Measurements from ENCODE around the gene LRRC4C.

The LRRC4C gene

DNA sequence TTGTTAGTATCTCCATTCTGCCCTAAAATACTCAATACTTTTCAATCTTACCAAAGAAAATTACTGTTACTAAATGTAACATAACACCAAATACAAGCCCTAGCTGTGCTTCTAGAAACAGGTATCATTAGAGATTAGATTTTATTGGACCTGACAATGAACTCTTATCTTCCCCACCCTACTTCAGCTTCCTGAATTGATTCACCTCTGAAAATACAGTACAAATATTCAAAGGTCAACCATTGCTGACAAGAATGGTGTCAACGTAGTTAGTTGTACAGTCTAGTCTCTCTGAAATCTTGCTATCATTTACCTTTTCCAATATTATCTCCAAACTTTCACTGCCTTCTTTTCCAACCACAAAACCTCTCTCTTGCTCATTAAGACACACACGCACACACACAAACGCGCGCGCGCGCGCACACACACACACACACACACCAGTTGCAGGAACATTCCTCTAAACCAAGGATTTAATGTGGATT lies 22.4 kb downstream of the LRRC4C start:
- H4K20me1 ChIP-seq (ENCODE audit: insufficient read depth, low read length) = no peaks in the 10 kb centered on the region
- H3K27ac ChIP-seq (ENCODE audit: low read depth, low read length, poor library complexity, severe bottlenecking) = no peak overlapping the region
- no peak overlapping the region for H3K9ac ChIP-seq (ENCODE audit: low read length)
- TF ChIP-seq, protein P1, sequence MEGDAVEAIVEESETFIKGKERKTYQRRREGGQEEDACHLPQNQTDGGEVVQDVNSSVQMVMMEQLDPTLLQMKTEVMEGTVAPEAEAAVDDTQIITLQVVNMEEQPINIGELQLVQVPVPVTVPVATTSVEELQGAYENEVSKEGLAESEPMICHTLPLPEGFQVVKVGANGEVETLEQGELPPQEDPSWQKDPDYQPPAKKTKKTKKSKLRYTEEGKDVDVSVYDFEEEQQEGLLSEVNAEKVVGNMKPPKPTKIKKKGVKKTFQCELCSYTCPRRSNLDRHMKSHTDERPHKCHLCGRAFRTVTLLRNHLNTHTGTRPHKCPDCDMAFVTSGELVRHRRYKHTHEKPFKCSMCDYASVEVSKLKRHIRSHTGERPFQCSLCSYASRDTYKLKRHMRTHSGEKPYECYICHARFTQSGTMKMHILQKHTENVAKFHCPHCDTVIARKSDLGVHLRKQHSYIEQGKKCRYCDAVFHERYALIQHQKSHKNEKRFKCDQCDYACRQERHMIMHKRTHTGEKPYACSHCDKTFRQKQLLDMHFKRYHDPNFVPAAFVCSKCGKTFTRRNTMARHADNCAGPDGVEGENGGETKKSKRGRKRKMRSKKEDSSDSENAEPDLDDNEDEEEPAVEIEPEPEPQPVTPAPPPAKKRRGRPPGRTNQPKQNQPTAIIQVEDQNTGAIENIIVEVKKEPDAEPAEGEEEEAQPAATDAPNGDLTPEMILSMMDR (IDR thresholded peaks at IDR 0.05; ENCODE audit: low read length) = no peak
- no peak for TF ChIP-seq EZH2 (IDR thresholded peaks at IDR 0.05; ENCODE audit: borderline replicate concordance, low read length)
- H3K9me3 ChIP-seq (ENCODE audit: low read length) = no peaks in the 10 kb centered on the region
- H3K4me3 ChIP-seq (ENCODE audit: low read depth, low read length, poor library complexity, severe bottlenecking) = no peak overlapping the region
- no peaks in the 10 kb centered on the region for H3K79me2 ChIP-seq (ENCODE audit: insufficient read depth, low read length)
- no peak overlapping the region for H3K4me2 ChIP-seq (ENCODE audit: low read length)
- H2AFZ ChIP-seq (ENCODE audit: low read length) = no peak overlapping the region
- H3F3A ChIP-seq (ENCODE audit: insufficient read depth, low read length) = no peaks in the 10 kb centered on the region
- no peaks in the 10 kb centered on the region for H3K9me2 ChIP-seq (ENCODE audit: low read depth, low read length)
- no peaks in the 10 kb centered on the region for H3K4me1 ChIP-seq (ENCODE audit: insufficient read depth, low read length, severe bottlenecking)
- H3K36me3 ChIP-seq (ENCODE audit: insufficient read depth, low read length) = no peaks in the 10 kb centered on the region
- no peaks in the 10 kb centered on the region for H3K27me3 ChIP-seq (ENCODE audit: insufficient read depth, low read length)

DNA sequence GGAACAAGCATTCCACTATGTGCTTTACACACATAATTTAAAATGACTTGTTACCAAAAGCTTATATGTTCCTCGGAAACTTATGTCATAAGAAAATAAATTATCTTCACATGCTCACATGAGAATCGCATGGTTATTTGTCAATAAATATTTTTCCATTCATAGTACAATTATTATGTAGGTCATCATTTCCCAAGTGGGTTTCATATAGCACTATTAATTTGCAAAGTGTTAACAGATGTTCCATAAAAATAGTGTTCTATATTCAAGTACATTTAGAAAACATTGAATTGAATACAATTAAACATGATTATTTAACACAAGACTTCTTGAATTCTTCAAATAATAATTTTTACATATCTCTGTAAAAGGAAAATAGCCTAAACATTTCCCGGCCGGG lies 23.9 kb downstream of the LRRC4C start:
- H3K27me3 ChIP-seq (ENCODE audit: insufficient read depth, low read length) = no peaks in the 10 kb centered on the region
- no peaks in the 10 kb centered on the region for H3K9me2 ChIP-seq (ENCODE audit: low read depth, low read length)
- TF ChIP-seq, protein P1 (IDR thresholded peaks at IDR 0.05; ENCODE audit: low read length) = no peak
- no peak for TF ChIP-seq EZH2 (IDR thresholded peaks at IDR 0.05; ENCODE audit: borderline replicate concordance, low read length)
- no peak overlapping the region for H2AFZ ChIP-seq (ENCODE audit: low read length)
- no peaks in the 10 kb centered on the region for H3K4me1 ChIP-seq (ENCODE audit: insufficient read depth, low read length, severe bottlenecking)
- H3K79me2 ChIP-seq (ENCODE audit: insufficient read depth, low read length) = no peaks in the 10 kb centered on the region
- no peaks in the 10 kb centered on the region for H3K36me3 ChIP-seq (ENCODE audit: insufficient read depth, low read length)
- no peak overlapping the region for H3K27ac ChIP-seq (ENCODE audit: low read depth, low read length, poor library complexity, severe bottlenecking)
- H3K4me3 ChIP-seq (ENCODE audit: low read depth, low read length, poor library complexity, severe bottlenecking) = no peak overlapping the region
- H3F3A ChIP-seq (ENCODE audit: insufficient read depth, low read length) = no peaks in the 10 kb centered on the region
- H3K9ac ChIP-seq (ENCODE audit: low read length) = no peak overlapping the region
- H3K9me3 ChIP-seq (ENCODE audit: low read length) = no peaks in the 10 kb centered on the region
- H4K20me1 ChIP-seq (ENCODE audit: insufficient read depth, low read length) = no peaks in the 10 kb centered on the region
- H3K4me2 ChIP-seq (ENCODE audit: low read length) = no peak overlapping the region

DNA sequence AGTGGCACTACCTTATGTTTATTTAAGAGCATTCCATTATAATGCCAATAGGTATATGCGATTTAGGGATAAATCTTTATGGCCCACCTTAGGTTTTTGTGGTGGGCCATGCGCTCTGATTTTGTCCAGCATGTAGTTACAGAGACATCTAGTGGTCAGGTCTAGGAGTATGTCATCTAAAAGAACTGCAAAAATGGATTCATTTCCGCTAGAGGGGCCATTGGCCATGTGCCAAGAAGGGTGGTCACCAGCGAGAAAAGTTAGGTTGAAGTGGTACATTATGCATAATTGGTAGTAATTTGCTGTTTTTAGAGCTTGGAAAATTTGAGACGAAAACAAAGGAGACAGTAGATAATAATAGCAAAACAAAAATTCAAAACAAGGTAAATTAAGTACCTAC lies 27.7 kb downstream of the LRRC4C start:
- Histone ChIP-seq H3K4me1 (ENCODE audit: insufficient read depth, low read length, severe bottlenecking) (no peaks in the 10 kb centered on the region), H3K36me3 (ENCODE audit: insufficient read depth, low read length) (no peaks in the 10 kb centered on the region), H3K79me2 (ENCODE audit: insufficient read depth, low read length) (no peaks in the 10 kb centered on the region), H2AFZ (ENCODE audit: low read length) (no peak overlapping the region), H4K20me1 (ENCODE audit: insufficient read depth, low read length) (no peaks in the 10 kb centered on the region), H3K4me2 (ENCODE audit: low read length) (no peak overlapping the region), H3F3A (ENCODE audit: insufficient read depth, low read length) (no peaks in the 10 kb centered on the region), H3K9me2 (ENCODE audit: low read depth, low read length) (no peaks in the 10 kb centered on the region), H3K27ac (ENCODE audit: low read depth, low read length, poor library complexity, severe bottlenecking) (no peak overlapping the region), H3K27me3 (ENCODE audit: insufficient read depth, low read length) (no peaks in the 10 kb centered on the region), H3K4me3 (ENCODE audit: low read depth, low read length, poor library complexity, severe bottlenecking) (no peak overlapping the region), H3K9me3 (ENCODE audit: low read length) (no peaks in the 10 kb centered on the region), H3K9ac (ENCODE audit: low read length) (no peak overlapping the region)
- TF ChIP-seq, protein P1 (IDR thresholded peaks at IDR 0.05; ENCODE audit: low read length) = peak; percentile 74
- no peak for TF ChIP-seq EZH2 (IDR thresholded peaks at IDR 0.05; ENCODE audit: borderline replicate concordance, low read length)

Data from OCI-LY1 (cell line).